ELF-1 (cell line): Measurements from ENCODE around the gene COL21A1.
A peak's percentile ranks its signal among the peaks of the same experiment; 100 is the strongest.

ENCODE experiments used
- DNase-seq: peaks from one replicate; pipeline ENCODE4 v3.0.0-alpha.2; 2016; ENCODE audit warnings: low read depth, low spot score

Gene COL21A1

DNA sequence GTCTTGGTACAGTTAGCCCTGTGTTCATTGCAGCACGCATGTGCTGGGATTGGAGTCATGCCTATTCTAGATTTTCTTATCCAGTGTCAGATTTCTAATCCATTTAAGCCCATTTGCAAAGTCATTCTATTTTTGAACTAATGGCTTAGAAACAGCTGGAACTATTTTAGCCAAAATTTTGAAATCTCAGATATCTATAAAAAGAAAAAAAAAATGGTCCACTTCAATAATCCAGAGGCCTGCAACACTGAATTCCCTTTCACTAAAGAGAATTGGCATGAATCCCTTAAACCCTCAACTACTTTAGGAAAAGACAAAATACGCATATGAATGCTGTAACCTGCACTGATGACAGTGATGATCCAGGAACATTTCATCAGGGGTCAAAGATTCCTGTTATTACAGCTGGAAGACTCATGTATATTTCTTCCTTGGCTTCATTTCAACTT lies 1.5 kb downstream of the COL21A1 start:
- DNase-seq: no peak

DNA sequence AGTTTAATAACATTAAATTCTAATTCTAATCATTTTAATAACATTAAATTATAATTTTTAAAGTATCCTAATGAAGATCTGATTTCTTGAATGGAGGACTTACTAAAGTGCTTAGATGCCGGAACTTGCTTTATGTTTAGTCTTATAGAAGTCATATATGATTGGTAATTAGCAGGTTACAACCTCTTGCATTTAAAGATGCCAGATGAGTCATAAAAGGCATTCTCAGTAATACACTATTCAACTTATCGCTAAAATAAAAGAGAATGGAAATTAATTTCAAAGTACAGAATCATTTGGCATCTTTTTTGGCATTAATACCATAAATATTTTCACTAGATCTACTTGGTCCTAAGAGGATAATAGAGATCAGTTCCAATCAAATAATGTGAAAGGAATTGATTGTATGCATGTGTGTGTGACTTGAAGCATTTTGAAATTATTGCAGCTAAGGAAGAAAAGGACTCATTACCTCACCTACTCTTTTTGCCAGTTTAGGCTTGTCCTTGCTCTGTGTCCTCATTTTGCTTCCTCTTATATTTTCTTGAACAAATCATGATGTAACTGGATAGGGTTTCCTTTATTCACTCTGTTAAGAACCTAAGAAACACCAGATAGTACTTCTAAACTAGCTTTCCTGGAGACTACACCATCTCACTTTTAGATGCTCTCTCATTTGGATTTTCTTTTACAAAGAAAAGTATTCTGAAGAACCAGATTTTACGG lies 2.7 kb downstream of the COL21A1 start:
- DNase-seq: no peak

DNA sequence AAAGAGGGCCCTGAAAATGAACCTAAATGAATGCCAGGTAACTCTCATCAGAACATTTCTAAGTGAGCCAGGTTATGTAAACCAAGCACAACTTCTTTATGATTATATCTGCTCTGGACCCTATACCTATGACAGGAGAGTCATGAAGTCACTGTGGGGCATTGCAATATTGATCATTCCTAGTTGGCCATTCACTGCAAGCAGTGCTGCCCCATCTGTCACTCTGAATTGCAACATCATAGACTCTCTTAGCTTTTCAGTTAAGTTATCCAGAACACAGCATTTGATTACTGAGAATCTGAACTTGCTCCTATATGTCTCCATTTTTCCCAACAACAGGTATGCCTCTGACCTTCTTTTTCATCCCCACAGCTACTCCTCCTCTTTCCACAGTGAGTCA lies 3.3 kb downstream of the COL21A1 start:
- DNase-seq: no peak

DNA sequence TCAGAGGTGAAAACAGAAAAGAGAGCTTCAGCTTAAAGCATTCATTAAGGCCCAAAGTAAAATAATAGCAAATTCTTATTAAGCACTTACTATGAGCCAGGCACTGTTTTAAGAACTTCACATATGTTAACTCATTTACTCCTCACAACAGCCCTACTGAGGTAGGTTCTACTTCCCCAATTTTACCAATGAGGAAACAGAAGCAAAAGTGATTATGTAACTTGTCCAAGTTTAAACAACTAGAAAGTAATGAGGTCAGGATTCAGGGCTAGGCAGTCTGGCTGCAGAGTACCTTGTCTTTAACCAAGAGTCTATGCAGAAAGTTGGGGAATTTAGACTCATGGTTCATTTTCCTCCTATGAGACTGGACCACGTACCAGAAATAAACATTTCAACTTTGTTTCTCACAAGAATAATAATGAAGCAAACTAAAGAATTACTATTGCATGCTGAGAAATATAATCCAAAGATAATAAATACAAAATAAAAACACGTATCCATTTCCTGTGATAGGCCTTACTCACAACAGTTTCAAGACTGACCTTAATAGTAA lies 3.8 kb downstream of the COL21A1 start:
- DNase-seq: no peak

DNA sequence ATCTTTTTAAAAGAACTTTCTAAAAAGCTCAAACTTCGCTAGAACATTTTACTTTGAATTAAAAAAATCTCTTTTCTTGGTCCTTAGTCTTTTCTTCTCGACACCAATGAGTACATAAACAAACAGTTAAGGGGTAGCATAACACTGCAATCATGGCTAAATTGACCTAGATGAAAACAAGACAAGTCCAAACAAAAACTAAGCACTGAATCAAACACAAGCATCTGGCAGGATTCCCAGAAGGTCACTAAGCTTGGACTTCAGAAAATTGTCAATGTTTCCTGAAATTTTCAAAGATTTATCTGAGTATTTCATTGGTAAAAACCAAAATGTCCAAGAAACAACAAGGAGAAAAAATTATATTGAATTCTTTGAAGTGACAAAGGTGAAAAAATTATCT lies 5.0 kb downstream of the COL21A1 start:
- no peak for DNase-seq

DNA sequence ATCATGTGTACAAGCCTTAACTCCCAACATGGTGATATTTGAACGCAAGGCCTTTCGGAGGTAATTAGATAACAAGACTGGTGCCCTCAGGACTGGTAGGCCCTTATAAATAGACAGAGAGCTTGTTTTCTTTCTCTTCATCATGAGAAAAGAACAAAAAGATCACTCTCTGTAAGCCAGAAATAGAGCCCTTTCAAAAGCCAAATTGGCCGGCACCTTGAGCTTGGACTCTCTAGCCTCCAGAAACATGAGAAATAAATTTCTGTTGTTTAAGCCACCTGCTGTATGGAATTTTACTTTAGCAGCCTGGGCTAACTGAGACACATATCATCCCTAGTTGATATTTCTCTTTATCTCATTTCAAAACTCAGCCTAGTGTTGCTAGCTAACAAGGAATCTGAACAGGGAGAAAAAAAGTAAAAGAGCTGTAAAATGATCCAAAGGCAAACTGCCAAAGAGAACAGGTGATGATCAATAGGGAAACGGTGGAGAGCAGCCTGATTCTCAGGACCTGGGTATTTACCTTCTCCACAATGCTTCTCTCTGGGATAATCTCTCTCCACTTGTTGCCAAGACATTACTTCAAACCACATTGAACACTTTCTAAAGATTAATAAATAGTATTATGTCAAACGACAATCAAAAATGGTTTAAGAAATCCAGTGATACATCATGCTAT lies 6.1 kb downstream of the COL21A1 start:
- no peak for DNase-seq

DNA sequence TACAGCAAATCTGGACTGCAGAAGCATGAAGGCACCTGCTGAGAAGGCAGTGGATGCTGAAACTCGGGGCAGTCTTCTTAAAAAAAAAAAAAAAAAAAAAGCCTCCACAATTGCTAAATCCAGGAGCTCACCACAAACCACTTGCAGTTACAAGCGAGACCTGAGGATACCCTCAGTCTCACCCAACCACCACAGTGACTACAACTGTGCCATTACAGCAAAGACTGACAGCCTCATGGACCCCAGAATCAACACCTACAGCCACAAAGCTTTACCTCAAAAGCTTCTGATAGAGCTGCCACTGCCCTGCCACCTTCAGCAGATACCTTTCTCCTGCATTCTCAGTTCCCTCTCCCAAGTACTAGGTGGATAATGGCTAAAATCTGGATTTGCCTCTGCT lies 9.0 kb downstream of the COL21A1 start:
- DNase-seq: no peak

DNA sequence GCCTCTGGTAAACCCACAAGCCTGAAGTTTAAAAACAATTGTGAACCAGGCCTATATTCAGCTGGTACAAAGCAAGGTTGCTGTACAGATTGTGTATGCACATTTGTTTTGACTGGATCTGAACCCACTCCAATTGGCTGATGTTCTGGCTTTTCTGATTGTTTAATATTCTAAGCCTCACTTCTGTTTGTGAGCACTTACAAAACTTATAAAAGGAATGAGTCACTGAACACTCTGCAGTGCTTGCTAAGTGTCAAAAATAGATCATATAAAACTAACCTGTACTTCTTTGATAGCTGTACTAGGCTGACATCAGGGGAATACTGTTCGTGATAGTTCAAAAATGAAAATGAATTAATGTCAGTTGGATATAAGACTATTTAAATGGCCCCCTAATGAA lies 12.1 kb downstream of the COL21A1 start:
- DNase-seq: no peak

DNA sequence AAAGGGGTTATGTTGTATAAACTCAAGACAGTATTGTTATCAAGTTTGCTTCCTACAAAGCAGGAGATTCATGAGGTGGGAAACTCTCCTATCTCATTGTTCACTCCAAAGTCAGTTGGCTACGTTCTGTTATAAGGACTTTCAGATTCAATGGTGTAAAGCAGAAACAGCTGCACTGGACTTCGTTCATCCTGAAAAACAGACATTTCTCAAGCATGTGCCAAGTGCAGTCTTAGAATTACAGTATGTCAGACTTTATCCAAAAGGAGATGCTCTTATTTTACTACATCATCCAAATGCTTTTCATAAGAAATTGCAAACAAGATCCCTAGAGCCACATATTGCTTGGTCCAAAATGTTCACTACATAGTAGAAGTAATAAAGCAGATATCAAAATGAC lies 14.9 kb downstream of the COL21A1 start:
- DNase-seq: no peak

DNA sequence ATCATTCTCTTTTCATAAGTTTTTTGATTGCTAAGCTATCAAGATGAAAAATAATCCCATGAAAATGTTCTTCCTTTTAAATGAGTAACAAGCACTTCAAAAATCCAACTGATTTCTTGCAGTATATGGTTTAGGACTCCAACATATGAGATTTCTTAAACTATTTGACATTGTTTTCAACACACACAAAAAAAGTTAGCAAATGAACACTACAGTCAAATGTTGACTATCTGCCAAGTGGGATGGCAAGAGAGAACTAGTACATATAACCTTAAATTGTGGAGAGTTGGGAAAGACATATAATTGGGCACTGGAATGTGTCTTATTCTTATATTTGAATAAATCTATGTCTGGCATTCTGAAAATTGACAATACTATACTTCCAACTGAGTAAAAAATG lies 15.6 kb downstream of the COL21A1 start:
- no peak for DNase-seq

DNA sequence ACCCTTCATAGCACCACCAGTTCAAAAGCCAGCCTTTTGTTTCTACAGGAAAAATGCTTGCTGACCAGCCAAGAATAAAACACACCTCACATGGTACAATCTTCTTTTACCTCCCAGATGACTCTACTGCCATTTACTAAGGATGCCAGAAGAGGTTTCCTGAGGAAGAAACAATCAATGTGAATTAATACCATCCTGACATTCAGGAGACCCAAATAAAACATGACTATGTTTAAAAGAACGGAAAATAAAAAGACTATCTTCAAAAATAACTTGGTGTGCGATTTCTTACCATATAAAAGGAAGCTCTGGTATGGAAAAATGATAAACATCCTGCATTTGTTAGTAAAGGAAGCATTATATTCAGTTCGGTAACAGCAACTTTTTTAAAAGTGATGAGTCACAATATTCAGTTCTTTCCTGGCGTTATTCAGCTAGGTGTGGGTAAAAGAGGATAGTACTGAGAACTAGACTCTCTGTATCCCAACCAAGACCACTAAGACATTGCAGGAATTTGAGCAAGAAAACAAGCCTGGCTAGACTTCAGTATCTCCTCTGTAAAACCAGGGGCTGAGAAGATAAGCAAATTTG lies 16.3 kb downstream of the COL21A1 start:
- no peak for DNase-seq

DNA sequence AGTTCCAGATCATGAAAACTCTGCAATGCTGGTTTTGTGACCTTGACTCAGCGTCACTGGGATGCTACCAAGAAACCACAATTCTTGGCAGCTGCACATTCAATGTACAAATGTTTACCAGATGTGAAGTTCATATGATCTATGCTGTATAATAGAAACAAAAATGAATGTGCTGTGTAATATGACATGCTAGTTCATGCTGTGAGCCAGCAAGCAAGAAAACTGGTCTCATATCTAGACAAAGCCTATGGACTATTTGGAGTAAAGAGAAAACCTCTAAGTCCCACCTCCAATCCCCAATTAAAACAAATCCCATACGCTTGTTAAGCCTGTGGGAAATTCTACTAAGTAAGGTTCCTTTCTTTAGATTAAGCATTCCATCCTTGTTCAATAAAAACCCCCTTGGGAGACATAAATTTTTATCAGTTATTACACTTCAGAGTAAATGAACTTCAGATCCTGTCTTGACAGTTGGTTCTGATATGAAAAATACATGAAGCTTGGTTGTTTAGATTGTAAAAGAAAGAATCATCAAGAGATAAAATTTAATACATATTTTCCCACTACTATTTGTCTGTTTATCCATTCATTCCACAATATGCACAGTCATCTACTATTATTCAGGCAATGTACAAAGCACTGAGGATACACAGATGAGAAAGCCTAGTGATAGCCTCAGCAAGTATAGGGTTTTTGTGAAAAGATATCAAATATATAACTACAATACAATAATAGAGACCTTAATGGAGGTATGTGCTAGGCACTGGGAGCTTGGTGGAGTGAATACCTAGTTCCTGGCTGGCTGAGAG lies 20.1 kb downstream of the COL21A1 start:
- no peak for DNase-seq

DNA sequence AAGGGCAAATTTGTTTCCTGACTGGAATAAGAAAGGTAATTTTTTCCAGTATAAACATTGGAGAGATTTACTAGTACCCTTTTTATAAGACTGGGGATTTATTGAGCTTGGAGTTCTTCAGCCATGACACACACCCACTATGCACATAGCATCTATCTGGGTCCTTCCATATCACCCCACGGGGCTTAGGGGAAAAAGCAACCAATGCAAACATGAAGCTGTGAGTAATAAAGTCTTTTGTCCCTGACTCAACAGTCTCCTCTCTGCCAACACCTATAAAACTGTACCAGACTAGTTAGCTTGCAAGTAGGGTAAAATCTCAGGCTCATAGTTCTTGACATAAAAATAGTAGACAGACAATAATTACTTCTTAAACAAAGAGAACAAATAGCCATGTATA lies 23.4 kb downstream of the COL21A1 start:
- no peak for DNase-seq

DNA sequence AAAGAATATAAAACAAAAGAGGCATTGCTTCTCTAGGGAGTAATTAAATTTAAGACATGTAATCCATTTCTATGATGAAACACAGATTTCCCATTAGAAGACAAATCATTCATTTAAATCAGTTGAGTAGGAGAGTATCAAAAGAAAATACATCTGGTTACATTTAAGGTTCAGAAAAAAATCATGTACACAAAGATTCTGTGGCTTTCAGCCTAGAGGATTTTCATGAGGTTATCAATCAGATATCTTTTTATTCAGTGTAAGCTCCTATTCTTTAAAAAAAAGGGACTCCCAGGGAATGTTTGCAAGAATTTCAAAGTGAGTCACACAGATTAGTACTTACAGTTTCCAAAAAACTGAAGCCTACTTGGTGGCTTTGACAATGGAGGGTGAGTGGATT lies 24.9 kb downstream of the COL21A1 start:
- DNase-seq: no peak

DNA sequence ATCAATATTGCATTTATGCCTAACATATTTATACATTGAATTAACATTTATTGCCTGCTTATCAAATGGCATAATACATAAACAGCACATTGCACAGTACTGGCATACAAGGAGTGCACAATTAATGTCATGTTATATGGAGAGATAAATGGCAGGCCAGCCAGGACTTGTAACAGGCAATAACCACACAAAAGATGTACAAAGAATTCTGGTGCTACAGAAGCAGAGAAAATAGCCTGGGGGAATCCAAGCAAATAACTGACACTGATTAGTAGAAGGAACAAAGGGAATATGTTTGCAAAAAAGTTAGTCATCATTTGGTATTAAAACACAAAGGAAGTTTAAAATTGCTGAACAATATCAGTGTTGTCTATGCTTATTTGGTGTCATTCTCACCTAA lies 27.3 kb downstream of the COL21A1 start:
- DNase-seq: no peak

DNA sequence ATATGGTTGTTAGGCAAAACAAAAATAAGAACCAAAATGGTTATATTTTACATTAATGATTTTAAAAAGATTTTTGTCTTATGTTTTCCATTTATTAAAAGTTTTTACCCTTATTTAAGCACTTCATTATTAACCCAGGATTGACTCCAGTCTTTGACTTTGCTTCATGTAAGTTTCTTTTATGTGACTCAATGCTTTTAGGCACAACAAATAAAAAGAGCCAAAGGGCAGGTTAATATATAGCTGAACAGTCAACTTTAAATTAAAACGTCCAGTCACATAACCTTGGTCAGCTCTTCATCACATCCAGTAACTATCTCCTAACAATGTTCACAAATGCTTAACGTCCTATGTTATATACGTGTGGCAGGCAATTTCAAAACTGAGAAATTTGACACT lies 32.7 kb downstream of the COL21A1 start:
- no peak for DNase-seq

DNA sequence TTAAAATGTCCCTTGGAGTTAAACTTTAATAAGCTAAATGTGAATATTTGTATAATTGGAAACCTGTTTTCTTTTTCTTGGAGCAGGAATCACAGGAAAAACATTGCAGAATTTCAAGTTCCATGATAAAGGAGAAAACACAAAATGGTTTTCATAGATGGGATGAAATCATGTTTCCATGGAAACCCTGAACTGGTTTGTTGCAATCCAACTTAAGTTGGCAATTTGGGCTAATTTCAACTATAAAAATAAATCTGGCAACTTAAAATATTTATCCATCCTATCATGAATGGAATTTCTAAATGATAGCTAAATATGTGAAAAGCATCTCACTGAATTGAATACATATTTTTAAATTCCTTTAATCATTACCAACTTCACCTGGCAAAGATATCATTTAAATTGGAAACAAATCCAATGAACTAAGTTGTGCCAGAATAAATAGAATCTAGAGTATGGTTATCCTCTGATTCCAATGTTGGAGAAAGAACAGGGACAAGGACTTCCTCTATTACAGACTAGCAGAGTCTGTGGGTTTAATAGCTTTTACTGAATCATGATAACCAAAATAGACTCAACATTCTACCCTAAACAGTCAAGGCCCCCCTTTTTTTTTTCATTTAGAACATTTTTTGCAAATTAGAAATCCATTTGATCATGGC lies 33.2 kb downstream of the COL21A1 start:
- no peak for DNase-seq

DNA sequence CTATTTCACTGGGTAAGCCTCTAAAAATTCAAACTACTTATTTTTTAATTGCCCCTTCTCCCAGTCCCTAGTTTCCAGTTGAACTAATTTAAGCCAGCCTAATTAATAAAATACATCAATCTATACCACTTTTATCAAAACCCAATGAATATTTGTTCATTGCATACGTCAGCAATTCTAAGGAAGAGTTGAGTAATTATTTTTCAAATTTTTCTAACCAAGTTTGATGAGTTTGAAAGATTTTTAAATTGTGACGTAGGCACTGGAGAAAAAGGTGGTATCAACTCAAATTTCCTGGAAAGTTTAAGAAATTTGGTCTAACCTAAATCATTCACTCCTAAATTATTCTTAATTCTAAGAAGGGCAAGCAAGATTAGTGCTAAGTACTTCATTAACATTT lies 35.7 kb downstream of the COL21A1 start:
- DNase-seq: no peak

DNA sequence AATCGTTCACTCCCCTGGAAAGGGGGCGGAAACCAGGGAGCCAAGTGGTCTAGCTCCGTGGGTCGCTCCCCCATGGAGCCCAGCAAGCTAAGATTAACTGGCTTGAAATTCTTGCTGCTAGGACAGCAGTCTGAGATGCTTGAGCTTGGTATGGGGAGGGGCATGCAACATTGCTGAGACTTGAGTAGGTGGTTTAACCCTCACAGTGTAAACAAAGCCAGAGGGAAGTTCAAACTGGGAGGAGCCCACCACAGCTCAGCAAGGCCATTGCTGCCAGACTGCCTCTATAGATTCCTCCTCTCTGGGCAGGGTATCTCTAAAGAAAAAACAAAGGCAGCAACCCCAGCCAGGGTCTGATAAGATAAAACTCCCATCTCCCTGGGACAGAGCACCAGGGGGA lies 43.2 kb downstream of the COL21A1 start:
- DNase-seq: peak; percentile 74

DNA sequence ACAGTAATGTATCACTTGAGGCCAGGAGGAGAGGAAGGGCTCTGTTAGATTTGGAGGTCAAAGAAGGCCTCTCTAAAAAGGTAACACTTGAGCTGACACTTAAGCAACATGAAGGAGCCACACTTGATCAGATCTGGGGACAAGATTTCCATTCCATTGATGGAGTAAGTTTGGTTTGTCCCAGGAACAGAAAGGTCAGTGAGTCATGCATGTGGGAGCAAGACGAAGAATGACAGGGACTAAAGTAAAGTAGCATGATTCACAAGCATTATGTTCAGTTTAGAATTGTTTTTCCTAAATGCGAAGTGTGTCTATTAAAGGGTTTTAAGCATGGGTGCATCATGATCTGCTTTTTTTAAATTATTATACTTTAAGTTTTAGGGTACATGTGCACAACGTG lies 47.4 kb downstream of the COL21A1 start:
- no peak for DNase-seq

DNA sequence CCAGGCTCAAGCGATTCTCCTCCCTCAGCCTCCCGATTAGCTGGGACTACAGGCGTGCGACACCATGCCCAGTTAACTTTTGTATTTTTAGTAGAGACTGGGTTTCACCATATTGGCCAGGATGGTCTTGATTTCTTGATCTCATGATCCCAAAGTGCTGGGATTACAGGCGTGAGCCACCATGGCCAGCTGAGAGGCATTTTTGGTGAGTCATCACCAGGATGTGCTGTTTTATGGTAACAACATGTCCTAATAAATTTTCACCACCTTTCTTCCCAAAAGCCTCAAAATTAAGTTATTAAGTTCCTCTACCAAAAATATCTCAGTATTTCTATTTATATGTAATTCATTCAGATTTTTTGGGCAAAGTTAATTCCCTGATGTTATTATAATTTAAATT lies 53.5 kb downstream of the COL21A1 start:
- DNase-seq: no peak
